GM10266 (cell line): ENCODE data around the gene CHD2.

Experiments
- DNase-seq: peaks from one replicate; pipeline ENCODE4 v3.0.0; 2012; ENCODE audit errors: extremely low spot score
- TF ChIP-seq, protein P1 (sequence below): IDR thresholded peaks from 2 replicates; pipeline ENCODE4 v1.5.1; 2012; ENCODE audit warnings: mild to moderate bottlenecking, low read depth; ENCODE audit not compliant: control insufficient read depth, insufficient read depth; ENCODE audit errors: missing control alignments

The CHD2 gene

DNA sequence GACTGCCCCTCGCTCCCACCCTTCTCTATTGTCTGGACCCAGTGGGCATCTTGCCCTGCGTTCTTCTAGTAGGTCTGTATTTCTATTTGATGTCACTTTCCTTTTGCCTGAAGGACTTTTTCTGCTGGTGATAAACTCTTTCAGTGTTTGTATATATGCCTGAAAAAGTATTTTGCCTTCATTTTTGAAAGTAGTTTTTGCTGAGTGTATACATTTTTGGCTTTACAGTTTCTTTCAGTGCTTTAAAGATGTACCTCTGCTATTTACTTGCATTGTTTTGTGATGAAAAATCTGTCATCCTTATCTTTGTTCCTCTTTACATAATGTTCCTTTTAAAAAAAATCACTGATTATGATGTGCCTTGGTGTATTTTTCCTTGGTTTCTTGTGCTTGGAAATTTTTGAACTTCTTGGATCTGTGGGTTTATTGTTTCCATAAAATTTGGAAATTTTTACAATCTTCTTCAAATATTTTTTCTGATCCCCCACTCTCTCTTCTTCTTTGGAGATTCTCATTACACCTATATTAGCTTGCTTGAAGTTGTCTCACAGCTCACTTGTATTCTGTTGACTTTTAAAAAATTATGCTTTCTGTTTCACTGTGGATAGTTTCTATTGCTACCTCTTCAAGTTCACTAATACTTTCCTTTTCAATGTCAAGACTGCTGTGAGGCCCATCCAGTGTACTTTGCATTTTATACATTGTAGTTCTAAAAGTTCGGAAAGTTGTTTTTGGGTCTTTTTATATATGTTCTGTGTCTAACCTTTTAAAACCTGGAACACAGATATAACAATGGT is 121.0 kb downstream of the CHD2 start:
- TF ChIP-seq, protein P1, sequence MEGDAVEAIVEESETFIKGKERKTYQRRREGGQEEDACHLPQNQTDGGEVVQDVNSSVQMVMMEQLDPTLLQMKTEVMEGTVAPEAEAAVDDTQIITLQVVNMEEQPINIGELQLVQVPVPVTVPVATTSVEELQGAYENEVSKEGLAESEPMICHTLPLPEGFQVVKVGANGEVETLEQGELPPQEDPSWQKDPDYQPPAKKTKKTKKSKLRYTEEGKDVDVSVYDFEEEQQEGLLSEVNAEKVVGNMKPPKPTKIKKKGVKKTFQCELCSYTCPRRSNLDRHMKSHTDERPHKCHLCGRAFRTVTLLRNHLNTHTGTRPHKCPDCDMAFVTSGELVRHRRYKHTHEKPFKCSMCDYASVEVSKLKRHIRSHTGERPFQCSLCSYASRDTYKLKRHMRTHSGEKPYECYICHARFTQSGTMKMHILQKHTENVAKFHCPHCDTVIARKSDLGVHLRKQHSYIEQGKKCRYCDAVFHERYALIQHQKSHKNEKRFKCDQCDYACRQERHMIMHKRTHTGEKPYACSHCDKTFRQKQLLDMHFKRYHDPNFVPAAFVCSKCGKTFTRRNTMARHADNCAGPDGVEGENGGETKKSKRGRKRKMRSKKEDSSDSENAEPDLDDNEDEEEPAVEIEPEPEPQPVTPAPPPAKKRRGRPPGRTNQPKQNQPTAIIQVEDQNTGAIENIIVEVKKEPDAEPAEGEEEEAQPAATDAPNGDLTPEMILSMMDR: no peak
- no peak for DNase-seq

DNA sequence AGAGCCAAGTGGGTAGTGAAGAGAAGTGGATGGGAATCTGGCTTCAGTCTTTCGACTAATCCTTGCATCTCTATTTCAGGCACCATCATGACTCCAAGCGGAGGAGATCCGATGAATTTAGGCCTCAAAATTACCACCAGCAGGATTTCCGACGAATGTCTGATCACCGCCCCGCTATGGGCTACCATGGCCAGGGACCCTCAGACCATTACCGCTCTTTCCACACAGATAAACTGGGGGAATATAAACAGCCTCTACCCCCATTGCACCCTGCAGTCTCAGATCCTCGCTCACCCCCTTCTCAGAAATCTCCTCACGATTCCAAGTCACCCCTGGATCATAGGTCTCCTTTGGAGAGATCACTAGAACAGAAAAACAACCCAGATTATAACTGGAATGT is 124.2 kb downstream of the CHD2 start:
- DNase-seq: no peak
- TF ChIP-seq, protein P1: no peak

DNA sequence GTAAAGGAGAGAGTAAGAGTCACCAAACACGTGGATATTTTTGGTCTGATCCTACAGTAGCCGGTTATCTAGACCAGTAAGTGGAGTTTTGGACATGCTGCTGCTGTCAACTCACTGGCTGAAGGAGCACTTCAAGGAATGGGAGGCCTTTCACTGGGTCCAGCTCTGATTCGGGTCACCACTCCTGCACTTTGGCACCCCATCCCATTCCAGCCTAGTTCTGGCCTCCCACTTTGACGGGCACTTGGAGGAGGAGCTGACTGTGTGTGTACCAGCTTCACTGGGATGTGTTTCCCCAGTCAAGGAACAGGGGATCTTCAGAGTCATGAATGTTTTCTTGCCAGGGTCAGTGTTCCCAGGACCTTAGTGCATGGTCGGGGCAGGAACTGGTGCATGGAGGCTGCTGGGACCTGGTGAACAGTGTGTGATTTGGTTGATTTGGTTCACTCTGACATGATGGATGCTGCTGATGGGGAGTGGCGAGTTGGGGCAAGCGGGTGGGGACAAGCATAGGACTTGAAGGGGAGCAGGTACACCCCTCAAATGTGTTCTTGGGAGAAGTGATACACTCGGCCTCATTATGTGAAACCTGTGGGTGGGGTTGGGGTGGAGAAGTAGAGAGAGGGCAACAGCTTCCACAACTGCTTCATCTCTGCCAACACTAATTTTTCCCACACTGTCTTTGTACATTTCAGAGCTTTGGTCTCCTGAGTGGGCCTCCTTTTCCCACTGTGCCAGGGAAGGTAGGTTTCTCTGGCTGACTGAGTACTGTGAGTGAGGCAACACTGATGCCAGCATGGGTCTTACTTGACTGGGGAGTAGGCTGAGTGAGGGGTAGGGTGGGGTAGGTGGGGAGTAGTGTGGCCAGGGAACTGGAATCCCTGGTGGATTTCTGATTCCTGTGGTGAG is 124.8 kb downstream of the CHD2 start:
- DNase-seq: no peak
- TF ChIP-seq, protein P1: no peak

DNA sequence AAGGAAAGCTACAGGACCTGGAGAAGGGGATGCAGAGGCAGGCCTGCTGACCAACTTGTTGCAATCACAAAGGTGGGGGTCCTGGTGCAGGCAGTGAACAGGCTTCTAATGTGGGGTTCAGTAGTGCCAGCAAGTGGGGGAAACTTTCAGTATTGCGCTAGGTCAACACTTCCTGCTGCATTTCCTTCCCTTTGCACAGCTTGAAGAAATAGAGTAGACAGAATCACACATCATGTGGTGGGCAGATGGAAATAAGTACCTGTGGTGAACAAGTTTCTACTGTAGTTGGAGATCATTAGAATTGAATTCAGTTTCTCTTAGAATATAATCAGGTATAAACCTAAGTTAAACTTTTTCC is 125.5 kb downstream of the CHD2 start:
- DNase-seq: no peak
- TF ChIP-seq, protein P1: no peak

DNA sequence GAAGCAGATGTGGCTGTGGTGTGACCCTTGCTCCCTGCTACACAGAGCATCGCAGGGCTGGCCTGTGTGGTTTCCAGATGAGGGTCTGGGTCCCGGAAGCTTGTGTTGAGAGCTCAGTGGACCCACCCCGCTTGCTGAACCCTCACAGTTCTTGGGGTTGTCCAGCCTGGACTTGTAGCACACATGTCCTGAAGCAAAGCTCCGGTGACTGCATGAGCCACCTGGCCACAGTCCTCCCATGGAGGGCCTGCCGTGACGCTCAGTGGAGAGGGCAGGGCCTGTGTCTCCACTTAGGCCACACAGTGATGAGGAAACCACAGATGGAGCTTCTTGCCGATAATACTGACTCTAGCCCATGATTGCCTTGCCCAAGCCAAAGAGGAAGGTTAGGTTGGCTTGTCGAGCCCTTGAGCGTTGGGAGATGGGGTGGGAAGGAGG is 126.3 kb downstream of the CHD2 start:
- no peak for DNase-seq
- TF ChIP-seq, protein P1: no peak

DNA sequence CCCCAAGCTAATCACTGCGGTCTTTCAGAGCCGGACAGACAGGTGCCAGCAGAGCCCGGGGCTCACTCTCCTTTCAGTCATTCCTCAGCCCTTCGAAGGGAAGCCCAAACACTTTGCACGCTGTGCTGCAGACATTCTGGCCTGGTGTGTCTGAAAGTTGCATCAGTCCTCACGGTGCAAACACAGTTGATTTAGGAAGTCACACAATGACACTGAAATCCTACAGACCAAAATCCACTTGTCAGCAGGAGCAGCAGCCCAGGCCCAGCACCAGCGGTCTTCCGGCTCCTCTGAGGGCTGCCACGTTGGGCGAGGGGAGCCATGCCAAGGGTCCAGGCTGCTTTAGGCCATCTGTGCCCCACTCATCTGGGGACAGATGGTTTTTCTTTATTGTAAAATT is 127.3 kb downstream of the CHD2 start:
- TF ChIP-seq, protein P1: no peak
- DNase-seq: no peak

DNA sequence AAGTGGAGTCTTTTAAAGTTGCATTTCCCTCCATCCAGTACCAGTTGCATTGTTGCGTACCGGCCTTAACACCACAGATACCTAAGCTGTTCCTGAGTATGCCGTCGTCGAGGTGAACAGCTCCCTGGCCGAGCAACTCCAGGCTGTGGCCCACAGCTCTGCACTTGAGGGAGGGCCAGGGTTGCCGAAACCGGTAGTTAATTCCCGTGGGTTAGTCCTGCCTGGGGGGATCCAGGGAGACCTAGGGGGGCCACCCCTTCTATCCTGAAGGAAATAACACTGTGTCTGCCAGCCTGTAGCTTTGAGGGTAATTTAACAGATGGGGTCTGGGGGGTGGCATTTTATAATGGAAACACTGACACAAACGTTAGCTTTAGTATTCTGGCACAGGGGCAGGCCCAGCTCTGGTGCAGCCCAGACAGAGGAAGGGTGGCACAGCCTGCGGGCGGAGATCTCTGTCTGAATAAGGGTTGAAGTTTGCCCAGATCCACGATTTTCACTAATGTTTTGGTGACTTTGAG is 128.0 kb downstream of the CHD2 start:
- no peak for DNase-seq
- TF ChIP-seq, protein P1: no peak
